NT2/D1 (cell line): ENCODE data around the gene MMP15.

Source experiments
- SUZ12 ChIP-seq: IDR thresholded peaks from 2 replicates; pipeline ENCODE4 v1.6.1; 2011; ENCODE audit not compliant: insufficient read length, insufficient read depth; ENCODE audit errors: extremely low read depth
- ZNF274 ChIP-seq: IDR thresholded peaks from 2 replicates; pipeline ENCODE4 v1.6.1; 2011; ENCODE audit warnings: mild to moderate bottlenecking, low read depth, low read length

DNA sequence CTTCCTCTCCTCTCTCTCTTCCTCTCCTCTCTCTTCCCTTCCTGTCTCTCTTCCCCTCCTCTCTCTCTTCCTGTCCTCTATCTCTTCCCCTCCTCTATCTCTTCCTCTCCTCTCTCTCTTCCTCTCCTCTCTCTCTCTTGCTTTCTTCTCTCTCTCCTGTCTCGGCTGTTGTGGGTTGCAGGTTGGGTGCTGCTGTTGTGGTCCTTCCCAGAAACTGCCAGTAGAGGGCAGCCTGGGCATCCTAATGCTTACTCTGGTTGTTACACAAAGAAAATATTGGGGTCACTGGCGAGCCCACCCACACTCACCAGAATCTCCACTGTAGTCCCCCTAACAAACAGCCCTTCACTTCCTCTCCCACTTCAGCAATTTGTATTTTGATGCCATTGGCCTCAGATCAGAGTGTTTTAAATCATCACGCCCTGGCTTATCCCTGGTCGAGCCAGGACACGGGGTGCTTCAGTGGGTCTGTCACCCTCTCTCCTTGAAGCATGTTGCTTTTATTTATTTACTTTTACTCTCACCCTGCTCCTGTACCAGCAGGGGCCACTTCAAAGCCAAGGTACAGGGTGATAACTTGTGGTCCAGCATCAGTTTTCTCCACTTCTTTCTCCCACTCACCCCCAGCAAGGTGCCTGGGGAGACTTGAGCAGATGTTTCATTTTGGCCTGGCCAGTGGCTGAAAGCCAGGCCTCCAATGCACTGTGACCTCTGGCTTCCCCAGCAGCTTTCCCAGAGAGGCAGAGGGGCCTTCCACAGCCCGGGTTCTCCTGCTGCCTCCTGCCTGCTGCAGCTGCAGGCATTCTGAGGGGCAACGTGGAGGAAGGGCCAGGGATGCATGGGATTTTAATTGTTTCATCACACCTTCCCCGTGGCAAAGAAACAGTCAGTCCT, 4.7 kb upstream of the MMP15 start:
- TF ChIP-seq ZNF274 (no peak), SUZ12 (no peak)
